ENCODE measurements around the gene ARHGDIB. TPM values are rescaled to one million over a fixed set of nuclear protein-coding genes. Genes with fewer than 3 reads are reported as not detected.

The ARHGDIB gene
- total RNA-seq, 2 donors from 2014 or later: 40.2 to 65.9 TPM

- Histone ChIP-seq H3K36me3 (no peaks in the 10 kb centered on the region), H3K4me1 (replicated peaks) (no peaks in the 10 kb centered on the region), H3K27ac (peak overlapping the region; percentile 28 to 48), H3K27me3 (replicated peaks; ENCODE audit: insufficient read depth) (no peaks in the 10 kb centered on the region), H3K9me3 (no peaks in the 10 kb centered on the region), H3K4me3 (no peak overlapping the region)
- TF ChIP-seq POLR2A (IDR thresholded peaks at IDR 0.05): no peak
- peak; percentile 40 for TF ChIP-seq POLR2AphosphoS5 (IDR thresholded peaks at IDR 0.05)
- DNase-seq (ENCODE audit: low spot score): peak; percentile 55
- WGBS: 12% methylated on average over 6 of the region's 6 CpGs
- intact Hi-C loops (cut with DNase I): loop anchor here (10.0 kb wide), 1 partner anchor 223 kb away; the partner anchor contains the start of gene RERG
Observed at GRCh38 chr12:15001733-15002382, 40.5 kb upstream of the ARHGDIB start.

- 96% methylated on average over 2 of the region's 2 CpGs for WGBS
- no peak for DNase-seq (ENCODE audit: low spot score)
- Histone ChIP-seq H3K27ac (no peak overlapping the region), H3K36me3 (no peaks in the 10 kb centered on the region), H3K4me3 (no peak overlapping the region), H3K27me3 (replicated peaks; ENCODE audit: insufficient read depth) (no peaks in the 10 kb centered on the region), H3K9me3 (no peaks in the 10 kb centered on the region), H3K4me1 (replicated peaks) (no peaks in the 10 kb centered on the region)
- intact Hi-C loops (cut with DNase I): loop anchor here (10.0 kb wide), 1 partner anchor 224 kb away; the partner anchor contains the start of gene RERG
- TF ChIP-seq POLR2AphosphoS5 (IDR thresholded peaks at IDR 0.05): no peak
- TF ChIP-seq, protein P1, sequence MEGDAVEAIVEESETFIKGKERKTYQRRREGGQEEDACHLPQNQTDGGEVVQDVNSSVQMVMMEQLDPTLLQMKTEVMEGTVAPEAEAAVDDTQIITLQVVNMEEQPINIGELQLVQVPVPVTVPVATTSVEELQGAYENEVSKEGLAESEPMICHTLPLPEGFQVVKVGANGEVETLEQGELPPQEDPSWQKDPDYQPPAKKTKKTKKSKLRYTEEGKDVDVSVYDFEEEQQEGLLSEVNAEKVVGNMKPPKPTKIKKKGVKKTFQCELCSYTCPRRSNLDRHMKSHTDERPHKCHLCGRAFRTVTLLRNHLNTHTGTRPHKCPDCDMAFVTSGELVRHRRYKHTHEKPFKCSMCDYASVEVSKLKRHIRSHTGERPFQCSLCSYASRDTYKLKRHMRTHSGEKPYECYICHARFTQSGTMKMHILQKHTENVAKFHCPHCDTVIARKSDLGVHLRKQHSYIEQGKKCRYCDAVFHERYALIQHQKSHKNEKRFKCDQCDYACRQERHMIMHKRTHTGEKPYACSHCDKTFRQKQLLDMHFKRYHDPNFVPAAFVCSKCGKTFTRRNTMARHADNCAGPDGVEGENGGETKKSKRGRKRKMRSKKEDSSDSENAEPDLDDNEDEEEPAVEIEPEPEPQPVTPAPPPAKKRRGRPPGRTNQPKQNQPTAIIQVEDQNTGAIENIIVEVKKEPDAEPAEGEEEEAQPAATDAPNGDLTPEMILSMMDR (IDR thresholded peaks at IDR 0.05): no peak
Observed at GRCh38 chr12:15000575-15000974, 39.2 kb upstream of the ARHGDIB start.

DNA sequence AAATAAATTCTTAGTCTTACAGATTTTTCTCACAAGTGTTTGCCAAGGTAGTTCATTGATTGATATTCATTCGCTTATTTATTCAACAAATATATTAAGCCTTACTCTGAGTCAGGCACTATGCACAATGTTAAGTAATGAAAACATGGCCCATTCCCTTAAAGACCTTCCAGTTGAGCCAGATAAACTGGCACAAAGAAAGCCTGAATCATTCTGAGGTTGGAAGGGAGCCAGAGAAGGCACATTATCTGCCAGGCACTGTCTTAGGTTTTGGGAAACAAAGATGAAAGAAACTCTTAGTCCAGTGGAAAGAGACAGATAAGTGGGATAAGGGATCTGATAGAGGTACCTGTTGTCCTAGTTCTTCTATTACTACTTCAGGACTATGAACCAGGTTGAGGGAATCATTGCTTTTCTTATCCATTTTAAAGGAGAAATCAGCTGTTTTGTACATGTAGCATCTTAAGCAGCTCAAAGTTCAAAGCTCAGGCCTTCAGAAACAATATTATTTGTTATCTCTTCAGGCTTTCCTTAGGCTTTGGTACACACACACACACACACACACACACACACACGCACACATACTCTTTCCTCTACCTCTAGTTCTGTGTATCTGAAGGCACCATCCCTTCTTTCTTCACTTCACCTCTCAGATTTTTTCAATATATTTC is 38.4 kb upstream of the ARHGDIB start:
- 78% methylated on average over 2 of the region's 2 CpGs for WGBS
- TF ChIP-seq POLR2AphosphoS5 (IDR thresholded peaks at IDR 0.05): peak; percentile 51
- TF ChIP-seq POLR2A (IDR thresholded peaks at IDR 0.05): no peak
- TF ChIP-seq, protein P1 (IDR thresholded peaks at IDR 0.05): no peak
- no peak overlapping the region for H3K4me3 ChIP-seq
- H3K9me3 ChIP-seq: no peaks in the 10 kb centered on the region
- peak; percentile 19 for DNase-seq (ENCODE audit: low spot score)
- H3K4me1 ChIP-seq (replicated peaks): no peaks in the 10 kb centered on the region
- no peaks in the 10 kb centered on the region for H3K27me3 ChIP-seq (replicated peaks; ENCODE audit: insufficient read depth)
- no peaks in the 10 kb centered on the region for H3K36me3 ChIP-seq
- intact Hi-C loops (cut with DNase I): loop anchor here (5.0 to 10.0 kb wide), 3 partner anchors 68 to 275 kb away; partner anchors contain the start of gene RERG
- peak overlapping the region in 1 of 2 donors; percentile 38 for H3K27ac ChIP-seq

DNA sequence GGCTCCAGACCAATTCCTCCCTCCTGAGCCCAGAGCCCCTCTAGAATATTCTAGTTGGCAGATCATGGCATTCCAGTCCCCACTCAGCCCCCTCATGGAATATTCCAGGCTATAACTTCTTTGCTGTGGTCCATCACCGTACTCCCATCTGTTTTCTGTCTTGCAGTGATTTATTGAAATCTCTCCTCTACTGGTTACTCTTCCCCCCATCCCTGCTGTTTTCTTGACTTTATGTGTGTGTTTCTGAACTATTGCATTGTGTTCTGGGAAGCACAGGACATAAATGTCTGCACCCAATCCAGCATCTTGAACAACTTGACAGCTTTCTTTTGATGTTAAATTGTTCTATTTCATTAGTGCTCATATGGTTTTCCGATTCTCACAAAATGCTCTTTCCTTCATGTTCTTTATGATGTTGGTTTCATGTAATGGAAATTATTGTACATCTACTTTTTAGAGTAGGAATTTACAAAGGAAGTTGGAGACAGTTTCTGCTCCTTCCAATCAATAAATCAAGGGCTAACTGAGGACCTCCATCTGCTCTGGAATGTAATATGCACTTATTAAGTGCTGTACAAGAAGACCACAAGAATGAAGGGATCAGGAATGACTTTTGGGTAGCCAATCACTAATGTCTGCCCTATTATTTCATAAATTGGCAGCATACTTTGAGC is 37.8 kb upstream of the ARHGDIB start:
- TF ChIP-seq POLR2AphosphoS5 (IDR thresholded peaks at IDR 0.05): no peak
- TF ChIP-seq, protein P1 (IDR thresholded peaks at IDR 0.05): no peak
- Histone ChIP-seq H3K36me3 (no peaks in the 10 kb centered on the region), H3K27me3 (replicated peaks; ENCODE audit: insufficient read depth) (no peaks in the 10 kb centered on the region), H3K4me1 (replicated peaks) (no peaks in the 10 kb centered on the region), H3K4me3 (no peak overlapping the region), H3K27ac (peak overlapping the region in 1 of 2 donors; percentile 38), H3K9me3 (no peaks in the 10 kb centered on the region)
- intact Hi-C loops (cut with DNase I): loop anchor here (5.0 to 10.0 kb wide), 2 partner anchors 67 to 276 kb away; no protein-coding TSS in a partner anchor
- 59% methylated on average over 2 of the region's 2 CpGs for WGBS
- no peak for DNase-seq (ENCODE audit: low spot score)

DNA sequence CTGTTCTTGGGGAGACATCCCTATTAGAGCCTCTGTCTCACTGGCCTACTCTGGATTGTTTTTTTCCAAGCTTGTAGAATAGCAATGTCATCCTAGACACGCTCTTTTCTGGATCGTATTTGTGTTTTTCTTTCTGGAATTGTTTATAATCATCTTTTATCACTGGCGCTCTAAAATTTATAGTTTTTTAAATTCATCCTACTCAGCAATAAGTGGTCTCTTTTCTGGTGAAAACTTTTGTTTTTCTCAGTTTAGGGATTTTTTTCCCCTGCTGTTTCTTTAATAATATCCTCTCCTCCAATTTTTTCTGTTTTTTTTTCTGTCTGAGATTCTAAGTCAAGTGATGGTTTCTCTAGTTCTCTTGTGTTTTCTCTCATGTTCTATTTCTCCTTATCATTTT is 36.6 kb upstream of the ARHGDIB start:
- DNase-seq (ENCODE audit: low spot score): no peak
- Histone ChIP-seq H3K4me3 (no peak overlapping the region), H3K36me3 (no peaks in the 10 kb centered on the region), H3K4me1 (replicated peaks) (no peaks in the 10 kb centered on the region), H3K9me3 (no peaks in the 10 kb centered on the region), H3K27me3 (replicated peaks; ENCODE audit: insufficient read depth) (no peaks in the 10 kb centered on the region), H3K27ac (no peak overlapping the region)
- TF ChIP-seq, protein P1 (IDR thresholded peaks at IDR 0.05): no peak
- TF ChIP-seq POLR2A (IDR thresholded peaks at IDR 0.05) (no peak), POLR2AphosphoS5 (IDR thresholded peaks at IDR 0.05) (no peak)
- intact Hi-C loops (cut with DNase I): loop anchor here (5.0 to 10.0 kb wide), 2 partner anchors 66 to 277 kb away; no protein-coding TSS in a partner anchor
- WGBS: 74% methylated on average over 3 of the region's 3 CpGs
